Activated CD8-positive, alpha-beta memory T cell treated with anti-CD3 and anti-CD28 coated beads for 4 hours (primary cell): ENCODE measurements around the gene MCC.

Experiments used
- DNase-seq, 2 donors: peaks; one replicate each; pipeline ENCODE4 v3.0.0-alpha.2; 2020; ENCODE audit warnings: low read depth in 2 of 2

MCC gene

GRCh38 chr5:113034182-113034773 lies 454.0 kb downstream of the MCC start:
- no peak for DNase-seq

GRCh38 chr5:113031557-113031956 lies 456.7 kb downstream of the MCC start:
- no peak for DNase-seq

- DNase-seq: no peak
These were observed 457.1 kb downstream of the MCC start for GRCh38 chr5:113031104-113031503.

- no peak for DNase-seq
These were observed 458.6 kb downstream of the MCC start for GRCh38 chr5:113029614-113030013.

GRCh38 chr5:113027431-113027830 lies 460.8 kb downstream of the MCC start:
- no peak for DNase-seq

- no peak for DNase-seq
These were observed 461.2 kb downstream of the MCC start for GRCh38 chr5:113027015-113027414.

- DNase-seq: no peak
These were observed 462.0 kb downstream of the MCC start for GRCh38 chr5:113026211-113026610.

GRCh38 chr5:113025596-113025995 lies 462.7 kb downstream of the MCC start:
- no peak for DNase-seq

- no peak for DNase-seq
These were observed 464.1 kb downstream of the MCC start for GRCh38 chr5:113024076-113024697.

- DNase-seq: no peak
These were observed 465.6 kb downstream of the MCC start for GRCh38 chr5:113022661-113023060.

- DNase-seq: no peak
These were observed 467.6 kb downstream of the MCC start for GRCh38 chr5:113020461-113021273.

GRCh38 chr5:113017881-113018635 lies 470.2 kb downstream of the MCC start:
- DNase-seq: no peak

- DNase-seq: no peak
These were observed 482.8 kb downstream of the MCC start for GRCh38 chr5:113005454-113005853.

GRCh38 chr5:113003763-113004162 lies 484.5 kb downstream of the MCC start:
- no peak for DNase-seq

- no peak for DNase-seq
These were observed 485.8 kb downstream of the MCC start for GRCh38 chr5:113002423-113002822.

- no peak for DNase-seq
These were observed 487.8 kb downstream of the MCC start for GRCh38 chr5:113000466-113000865.

- DNase-seq: no peak
These were observed 490.0 kb downstream of the MCC start for GRCh38 chr5:112998296-112998695.

GRCh38 chr5:112996830-112997374 lies 491.4 kb downstream of the MCC start:
- no peak for DNase-seq

GRCh38 chr5:112995764-112996618 lies 492.3 kb downstream of the MCC start:
- peak; percentile 52 for DNase-seq

- DNase-seq: no peak
These were observed 502.0 kb downstream of the MCC start for GRCh38 chr5:112986224-112986623.

- no peak for DNase-seq
These were observed 504.9 kb downstream of the MCC start for GRCh38 chr5:112983363-112983762.
